ENCODE data around the gene UQCC5.

UQCC5 gene

DNA sequence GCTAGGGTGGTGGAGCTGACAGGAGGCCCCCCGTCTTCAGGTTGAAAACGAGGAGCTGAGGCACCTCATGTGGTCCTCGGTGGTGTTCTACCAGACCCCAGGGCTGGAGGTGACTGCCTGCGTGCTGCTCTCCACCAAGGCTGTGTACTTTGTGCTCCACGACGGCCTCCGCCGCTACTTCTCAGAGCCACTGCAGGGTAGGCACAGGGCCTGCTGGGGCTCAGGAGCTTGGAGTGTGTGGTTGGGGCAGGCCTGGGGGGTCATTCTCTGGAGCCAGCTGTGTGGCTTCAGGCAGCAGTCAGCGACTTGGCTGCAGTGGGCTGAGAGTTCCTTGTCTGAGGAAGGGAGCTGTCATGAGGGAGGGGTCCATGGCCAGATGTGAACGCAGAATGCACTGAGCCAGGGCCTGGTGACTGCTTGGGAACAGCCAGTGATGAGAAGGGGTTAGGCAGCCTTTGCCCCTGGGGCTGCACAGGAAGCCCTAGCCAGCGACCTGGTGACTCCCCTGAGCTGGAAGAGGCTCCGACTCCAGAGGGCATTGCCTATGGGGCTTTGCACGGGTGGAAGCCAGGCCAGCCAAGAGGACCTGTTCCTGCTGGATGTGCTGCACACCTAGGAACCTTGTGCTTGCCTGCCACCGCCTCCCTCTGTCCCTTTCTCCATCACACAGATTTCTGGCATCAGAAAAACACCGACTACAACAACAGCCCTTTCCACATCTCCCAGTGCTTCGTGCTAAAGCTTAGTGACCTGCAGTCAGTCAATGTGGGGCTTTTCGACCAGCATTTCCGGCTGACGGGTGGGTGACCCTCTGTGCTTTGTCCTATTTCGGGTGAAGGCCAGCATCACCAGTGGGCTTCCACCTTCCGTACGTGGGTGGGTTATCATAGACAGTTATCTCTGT lies 46.1 kb upstream of the UQCC5 start:
- no peak overlapping the region for H3K4me3 ChIP-seq (ENCODE audit: low read depth, low read length)
- TF ChIP-seq, protein P1, sequence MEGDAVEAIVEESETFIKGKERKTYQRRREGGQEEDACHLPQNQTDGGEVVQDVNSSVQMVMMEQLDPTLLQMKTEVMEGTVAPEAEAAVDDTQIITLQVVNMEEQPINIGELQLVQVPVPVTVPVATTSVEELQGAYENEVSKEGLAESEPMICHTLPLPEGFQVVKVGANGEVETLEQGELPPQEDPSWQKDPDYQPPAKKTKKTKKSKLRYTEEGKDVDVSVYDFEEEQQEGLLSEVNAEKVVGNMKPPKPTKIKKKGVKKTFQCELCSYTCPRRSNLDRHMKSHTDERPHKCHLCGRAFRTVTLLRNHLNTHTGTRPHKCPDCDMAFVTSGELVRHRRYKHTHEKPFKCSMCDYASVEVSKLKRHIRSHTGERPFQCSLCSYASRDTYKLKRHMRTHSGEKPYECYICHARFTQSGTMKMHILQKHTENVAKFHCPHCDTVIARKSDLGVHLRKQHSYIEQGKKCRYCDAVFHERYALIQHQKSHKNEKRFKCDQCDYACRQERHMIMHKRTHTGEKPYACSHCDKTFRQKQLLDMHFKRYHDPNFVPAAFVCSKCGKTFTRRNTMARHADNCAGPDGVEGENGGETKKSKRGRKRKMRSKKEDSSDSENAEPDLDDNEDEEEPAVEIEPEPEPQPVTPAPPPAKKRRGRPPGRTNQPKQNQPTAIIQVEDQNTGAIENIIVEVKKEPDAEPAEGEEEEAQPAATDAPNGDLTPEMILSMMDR (IDR thresholded peaks at IDR 0.05; ENCODE audit: insufficient read depth, low read depth, low read length, missing control alignments) = no peak

DNA sequence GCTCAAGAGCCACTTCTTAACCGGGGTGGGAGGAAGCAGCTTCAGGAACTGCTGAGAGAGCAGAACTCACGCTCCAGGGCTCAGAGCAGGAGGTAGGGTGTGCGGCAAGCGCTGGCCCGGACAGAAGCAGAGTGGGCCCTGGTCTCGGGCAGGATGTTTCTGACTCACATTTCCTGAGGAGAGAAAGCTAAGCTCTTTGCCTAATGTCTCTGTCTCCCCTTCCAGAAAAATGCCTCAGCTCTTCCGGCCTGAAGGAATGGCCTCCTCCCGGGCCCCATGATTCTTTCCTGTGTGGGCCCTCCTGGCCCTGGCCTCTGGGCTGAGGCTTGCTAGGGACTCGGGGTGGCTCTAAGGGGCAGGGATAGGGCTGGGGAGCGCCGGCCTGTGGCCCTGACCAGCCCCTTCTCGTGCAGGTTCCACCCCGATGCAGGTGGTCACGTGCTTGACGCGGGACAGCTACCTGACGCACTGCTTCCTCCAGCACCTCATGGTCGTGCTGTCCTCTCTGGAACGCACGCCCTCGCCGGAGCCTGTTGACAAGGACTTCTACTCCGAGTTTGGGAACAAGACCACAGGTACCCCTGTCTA lies 45.4 kb upstream of the UQCC5 start:
- no peak overlapping the region for H3K4me3 ChIP-seq (ENCODE audit: low read depth, low read length)
- DNase-seq (ENCODE audit: low read depth) = no peak
- TF ChIP-seq, protein P1 (IDR thresholded peaks at IDR 0.05; ENCODE audit: insufficient read depth, low read depth, low read length, missing control alignments) = no peak

More for the DNA sequence above, 46.1 kb upstream of the UQCC5 start:
- DNase-seq (ENCODE audit: low read depth) = no peak

GRCh38 chr3:52492059-52492458 lies 44.3 kb upstream of the UQCC5 start:
- no peak overlapping the region for H3K4me3 ChIP-seq (ENCODE audit: low read depth, low read length)
- TF ChIP-seq, protein P1 (IDR thresholded peaks at IDR 0.05; ENCODE audit: insufficient read depth, low read depth, low read length, missing control alignments) = no peak
- no peak for DNase-seq (ENCODE audit: low read depth)

GRCh38 chr3:52493232-52494017 lies 43.0 kb upstream of the UQCC5 start:
- H3K4me3 ChIP-seq (ENCODE audit: low read depth, low read length) = no peak overlapping the region
- TF ChIP-seq, protein P1 (IDR thresholded peaks at IDR 0.05; ENCODE audit: insufficient read depth, low read depth, low read length, missing control alignments) = no peak
- DNase-seq (ENCODE audit: low read depth) = no peak

DNA sequence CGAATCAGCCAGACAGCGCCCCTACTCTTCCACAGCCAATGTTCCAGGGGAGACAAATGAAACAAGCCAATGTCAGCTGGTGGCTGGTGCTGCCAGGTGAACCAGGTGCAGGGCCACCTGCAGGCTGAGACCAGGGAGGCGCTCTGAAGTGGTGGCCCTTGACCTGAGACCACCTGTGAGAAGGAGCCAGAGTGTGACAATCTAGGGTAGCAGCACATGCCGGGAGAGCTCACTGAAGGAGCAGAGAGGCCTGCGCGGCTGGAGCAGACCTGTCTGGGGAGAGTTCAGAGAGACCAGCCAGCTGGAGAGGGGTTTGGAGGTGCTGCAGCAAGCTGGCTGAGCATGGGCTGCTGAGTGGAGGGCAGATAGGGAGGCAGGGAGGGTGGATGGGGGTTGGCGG lies 42.0 kb upstream of the UQCC5 start:
- DNase-seq (ENCODE audit: low read depth) = no peak
- no peak overlapping the region for H3K4me3 ChIP-seq (ENCODE audit: low read depth, low read length)
- TF ChIP-seq, protein P1 (IDR thresholded peaks at IDR 0.05; ENCODE audit: insufficient read depth, low read depth, low read length, missing control alignments) = no peak

- H3K4me3 ChIP-seq (ENCODE audit: low read depth, low read length) = no peak within 1 kb of the TSS
- DNase-seq (ENCODE audit: low read depth) = no peak
- TF ChIP-seq, protein P1 (IDR thresholded peaks at IDR 0.05; ENCODE audit: insufficient read depth, low read depth, low read length, missing control alignments) = no peak
Measured at GRCh38 chr3:52494886-52495495, 41.4 kb upstream of the UQCC5 start, which contains the start of gene STAB1. STAB1 (plus strand) TSS chr3:52495338; CDS start chr3:52495414, 76 bp downstream.
